Stimulated activated CD4-positive, alpha-beta T cell treated with anti-CD3 and anti-CD28 coated beads, Interleukin-4, amount 100 ng/mL, for 1 hour (primary cell): Measurements from ENCODE around the gene PVALEF.
"Not testable (repeated sequence)": the region's sequence is repeated elsewhere in the genome, so short reads cannot be mapped to it uniquely, and the experiment has no call there.

Experiments
- DNase-seq: peaks from one replicate; pipeline ENCODE4 v3.0.0-alpha.2; 2020

PVALEF gene

GRCh38 chr17:81222906-81223761 is 57.8 kb downstream of the PVALEF start, which contains the start of gene CEP131:
TSS of gene CEP131 (minus strand) at chr17:81222965. CDS start at chr17:81220056, 2,909 bp downstream.
- DNase-seq, result peak; percentile 100

- DNase-seq, result no peak
Observed at GRCh38 chr17:81223762-81224130, 58.4 kb downstream of the PVALEF start.

GRCh38 chr17:81227630-81228029 is 62.3 kb downstream of the PVALEF start:
- not testable (repeated sequence) for DNase-seq

GRCh38 chr17:81228420-81228819 is 63.1 kb downstream of the PVALEF start:
- no peak for DNase-seq

- DNase-seq, result no peak
Observed at GRCh38 chr17:81228834-81229665, 63.7 kb downstream of the PVALEF start.

- DNase-seq, result no peak
Observed at GRCh38 chr17:81229666-81229920, 64.3 kb downstream of the PVALEF start.

- DNase-seq, result no peak
Observed at GRCh38 chr17:81230043-81230820, 64.9 kb downstream of the PVALEF start.

- no peak for DNase-seq
Observed at GRCh38 chr17:81231121-81231645, 65.9 kb downstream of the PVALEF start.

GRCh38 chr17:81231766-81232581 is 66.7 kb downstream of the PVALEF start:
- no peak for DNase-seq
